Sigmoid colon (tissue), 7 donors: Measurements from ENCODE around the gene UBN2. TPM values are rescaled to one million over a fixed set of nuclear protein-coding genes. Genes with fewer than 3 reads are reported as not detected.

Source experiments
- DNase-seq: peaks from one replicate; pipeline ENCODE4 v3.0.0-alpha.2; 2019
- H3K27ac ChIP-seq, 4 donors: fragments of 200-600 bp; sonication (generic); one replicate each; pipeline ENCODE4 v1.5.1; 2016 to 2019; ENCODE audit warnings: mild to moderate bottlenecking in 1 of 4
- H3K27me3 ChIP-seq, 3 donors: fragments of 200-600 bp; sonication (generic); one replicate each; pipeline ENCODE4 v1.5.1; 2019; ENCODE audit warnings: mild to moderate bottlenecking in 1 of 3
- H3K36me3 ChIP-seq, 4 donors: fragments of 200-600 bp; sonication (generic); one replicate each; pipeline ENCODE4 v1.5.1; 2016 to 2019
- H3K4me1 ChIP-seq, 4 donors: fragments of 200-600 bp; sonication (generic); one replicate each; pipeline ENCODE4 v1.5.1; 2017 to 2019
- H3K4me3 ChIP-seq, 4 donors: fragments of 200-600 bp; sonication (generic); one replicate each; pipeline ENCODE4 v1.5.1; 2017 to 2019; ENCODE audit warnings: mild to moderate bottlenecking in 2 of 4, moderate library complexity in 1 of 4
- H3K9me3 ChIP-seq, 4 donors: fragments of 200-600 bp in 3 of 4; sonication (generic) in 3 of 4; one replicate each; pipeline versions ENCODE4 v1.5.1 to v1.6.1; 2013 to 2019
- EP300 ChIP-seq, 4 donors: sonication (generic); formaldehyde crosslinking; IDR thresholded peaks; one replicate each; pipeline ENCODE4 v1.6.1; 2017; ENCODE audit warnings: antibody characterized with exemption in 4 of 4
- POLR2A ChIP-seq, 2 donors: fragments of 450-650 bp; IDR thresholded peaks; one replicate each; pipeline ENCODE4 v1.6.1; 2016; ENCODE audit warnings: antibody characterized with exemption in 2 of 2, mild to moderate bottlenecking in 2 of 2, moderate library complexity in 2 of 2
- POLR2AphosphoS5 ChIP-seq, 4 donors: sonication (generic); formaldehyde crosslinking; IDR thresholded peaks; one replicate each; pipeline ENCODE4 v1.6.1; 2017; ENCODE audit warnings: antibody characterized with exemption in 4 of 4
- WGBS, 2 donors: extraction: QIAGEN DNeasy Blood & Tissue Kit; methylation state at CpG; one replicate each; pipeline ENCODE4 v1.1.7; 2013; 5-methylcytosine and 5-hydroxymethylcytosine counted together
- intact Hi-C: fragments of 100-400 bp; cut with DNase I; formaldehyde crosslinking; loops from one replicate; pipeline ENCODE4 v1.15.1; 2023
- polyA plus RNA-seq, 3 donors: library from polyadenylated mRNA; stranded (reverse); fragments of 200-250 nt; gene quantifications; one replicate each; pipeline ENCODE4 v1.2.3, GENCODE V29; 2013
- total RNA-seq, 4 donors: library from RNA; depleted of rRNA; stranded (reverse); fragments of >200 nt; gene quantifications; one replicate each; pipeline ENCODE4 v1.1.0, GENCODE V29; 2016
- TF ChIP-seq, protein P1 (sequence below), 4 experiments: fragments of 450-650 bp in 3 of 4; fragments of 200-600 bp in 1 of 4; IDR thresholded peaks; one replicate each; pipeline ENCODE4 v1.5.1; 2016 to 2019; ENCODE audit warnings: antibody characterized with exemption in 4 of 4, mild to moderate bottlenecking in 3 of 4, moderate library complexity in 2 of 4
- donor health status: healthy with polysubstance abuse.
- donor health status: Bipolar disorder and iron deficiency.
- donor health status: healthy.

UBN2 gene
- total and polyA plus RNA-seq, 7 donors: 0.92 to 22.7 (median 13.2) TPM

DNA sequence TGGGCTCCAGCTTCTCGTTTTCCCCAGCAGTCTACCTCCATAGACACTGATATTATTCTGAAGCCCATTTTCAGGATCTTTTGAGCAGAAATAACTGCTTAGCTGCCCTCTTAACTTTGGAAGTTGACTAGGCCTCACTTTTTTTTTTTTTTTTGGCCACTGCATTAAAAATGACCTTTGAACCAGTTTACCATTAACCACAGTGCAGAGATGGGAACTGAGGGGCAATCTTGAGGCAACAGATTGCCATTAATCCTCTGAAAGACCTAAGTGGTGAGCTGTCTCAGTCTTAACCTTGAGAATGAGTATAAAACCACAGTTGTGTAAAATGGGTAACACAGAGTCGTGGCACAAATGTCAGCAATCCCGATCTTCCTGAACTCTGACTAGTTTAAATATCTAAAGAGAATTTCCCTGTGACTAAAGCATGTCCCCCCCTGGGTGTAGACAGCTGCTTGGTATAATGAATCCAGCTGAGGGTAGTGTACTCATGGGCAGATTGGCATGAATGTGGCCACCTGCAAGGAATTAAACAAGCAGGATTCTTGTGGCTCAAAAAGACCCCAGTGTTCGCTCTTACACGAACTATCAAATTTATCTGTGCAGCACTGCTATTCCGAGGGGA, 64.0 kb downstream of the UBN2 start:
- TF ChIP-seq POLR2AphosphoS5 (IDR thresholded peaks at IDR 0.05) (no peak), EP300 (IDR thresholded peaks at IDR 0.05) (no peak), POLR2A (IDR thresholded peaks at IDR 0.05) (no peak)
- TF ChIP-seq, protein P1, sequence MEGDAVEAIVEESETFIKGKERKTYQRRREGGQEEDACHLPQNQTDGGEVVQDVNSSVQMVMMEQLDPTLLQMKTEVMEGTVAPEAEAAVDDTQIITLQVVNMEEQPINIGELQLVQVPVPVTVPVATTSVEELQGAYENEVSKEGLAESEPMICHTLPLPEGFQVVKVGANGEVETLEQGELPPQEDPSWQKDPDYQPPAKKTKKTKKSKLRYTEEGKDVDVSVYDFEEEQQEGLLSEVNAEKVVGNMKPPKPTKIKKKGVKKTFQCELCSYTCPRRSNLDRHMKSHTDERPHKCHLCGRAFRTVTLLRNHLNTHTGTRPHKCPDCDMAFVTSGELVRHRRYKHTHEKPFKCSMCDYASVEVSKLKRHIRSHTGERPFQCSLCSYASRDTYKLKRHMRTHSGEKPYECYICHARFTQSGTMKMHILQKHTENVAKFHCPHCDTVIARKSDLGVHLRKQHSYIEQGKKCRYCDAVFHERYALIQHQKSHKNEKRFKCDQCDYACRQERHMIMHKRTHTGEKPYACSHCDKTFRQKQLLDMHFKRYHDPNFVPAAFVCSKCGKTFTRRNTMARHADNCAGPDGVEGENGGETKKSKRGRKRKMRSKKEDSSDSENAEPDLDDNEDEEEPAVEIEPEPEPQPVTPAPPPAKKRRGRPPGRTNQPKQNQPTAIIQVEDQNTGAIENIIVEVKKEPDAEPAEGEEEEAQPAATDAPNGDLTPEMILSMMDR (IDR thresholded peaks at IDR 0.05): no peak
- 76 to 87% methylated on average over 6 of the region's 6 CpGs for WGBS, 2 donors
- intact Hi-C loops: no loop called here

DNA sequence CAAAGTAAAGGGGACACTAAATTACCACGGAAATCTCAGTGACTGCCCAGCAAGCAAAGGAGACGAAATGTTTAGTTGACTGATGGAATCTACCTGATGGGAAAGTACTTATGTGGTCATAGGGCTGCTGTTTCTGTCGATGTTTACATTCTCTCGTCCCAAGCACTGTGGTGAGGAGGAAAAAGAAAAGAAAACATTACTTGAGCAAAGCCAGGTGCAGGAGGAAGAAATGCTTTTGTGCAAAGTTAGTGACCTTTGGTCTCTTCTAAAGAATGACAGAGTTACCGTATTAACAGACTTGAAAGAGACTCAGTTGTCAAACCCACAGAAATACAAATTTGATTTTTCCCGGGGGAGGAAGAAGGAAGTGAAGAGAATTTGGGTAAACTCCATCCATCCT, 66.8 kb downstream of the UBN2 start:
- DNase-seq: no peak
- Histone ChIP-seq H3K4me1 (no peaks in the 10 kb centered on the region), H3K27ac (no peak overlapping the region), H3K27me3 (no peaks in the 10 kb centered on the region), H3K9me3 (no peaks in the 10 kb centered on the region), H3K4me3 (no peak overlapping the region), H3K36me3 (peaks cover 0 to 64% (median 5%) of the 10 kb centered on the region in 4 donors)
- WGBS, 2 donors: 14 to 53% methylated on average over 6 of the region's 6 CpGs
- intact Hi-C loops: no loop called here
- no peak for TF ChIP-seq POLR2A (IDR thresholded peaks at IDR 0.05)
- no peak for TF ChIP-seq EP300 (IDR thresholded peaks at IDR 0.05)
- TF ChIP-seq, protein P1 (IDR thresholded peaks at IDR 0.05): no peak
- TF ChIP-seq POLR2AphosphoS5 (IDR thresholded peaks at IDR 0.05): no peak

More for the DNA sequence above, 64.0 kb downstream of the UBN2 start:
- no peak for DNase-seq
- Histone ChIP-seq H3K4me3 (no peak overlapping the region), H3K27me3 (no peaks in the 10 kb centered on the region), H3K4me1 (no peaks in the 10 kb centered on the region), H3K9me3 (no peaks in the 10 kb centered on the region), H3K36me3 (peaks cover 0 to 50% (median 5%) of the 10 kb centered on the region in 4 donors), H3K27ac (no peak overlapping the region)

DNA sequence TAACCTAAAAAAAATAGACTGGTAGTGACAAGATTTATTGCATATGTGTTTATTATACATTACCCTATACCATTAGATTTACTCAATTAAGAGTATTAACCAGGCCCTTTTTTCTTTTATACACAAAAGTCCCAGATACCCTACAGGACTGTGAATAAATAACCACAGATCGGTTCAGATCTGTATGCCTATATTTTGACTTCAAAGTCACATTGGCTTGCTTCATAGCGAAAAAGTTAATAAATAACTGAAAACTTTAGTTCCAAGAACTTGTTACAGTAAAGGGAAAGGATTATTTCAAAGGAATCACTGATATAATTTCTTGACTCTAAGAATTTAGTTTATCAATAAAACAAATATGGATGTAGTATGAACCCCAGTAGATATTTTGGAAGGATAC, 68.3 kb downstream of the UBN2 start:
- peaks cover 0 to 54% (median 0%) of the 10 kb centered on the region in 4 donors for H3K36me3 ChIP-seq
- WGBS, 2 donors: 19 to 71% methylated on average over 2 of the region's 2 CpGs

GRCh38 chr7:139300390-139300789, 69.4 kb downstream of the UBN2 start:
- intact Hi-C loops: no loop called here
- Histone ChIP-seq H3K27ac (no peak overlapping the region), H3K36me3 (peaks cover 0 to 43% (median 0%) of the 10 kb centered on the region in 4 donors), H3K4me1 (no peaks in the 10 kb centered on the region), H3K27me3 (no peaks in the 10 kb centered on the region), H3K4me3 (no peak overlapping the region), H3K9me3 (no peaks in the 10 kb centered on the region)
- WGBS, 2 donors: 14 to 68% methylated on average over 2 of the region's 2 CpGs
- TF ChIP-seq EP300 (IDR thresholded peaks at IDR 0.05) (no peak), POLR2AphosphoS5 (IDR thresholded peaks at IDR 0.05) (no peak), POLR2A (IDR thresholded peaks at IDR 0.05) (no peak)
- TF ChIP-seq, protein P1 (IDR thresholded peaks at IDR 0.05): no peak
- DNase-seq: no peak

More for the DNA sequence above, 68.3 kb downstream of the UBN2 start:
- H3K27ac ChIP-seq: no peak overlapping the region
- no peak overlapping the region for H3K4me3 ChIP-seq
- intact Hi-C loops: no loop called here
- H3K9me3 ChIP-seq: no peaks in the 10 kb centered on the region
- DNase-seq: no peak
- no peaks in the 10 kb centered on the region for H3K4me1 ChIP-seq
- no peak for TF ChIP-seq POLR2A (IDR thresholded peaks at IDR 0.05)
- TF ChIP-seq, protein P1 (IDR thresholded peaks at IDR 0.05): no peak
- TF ChIP-seq EP300 (IDR thresholded peaks at IDR 0.05): no peak
- no peak for TF ChIP-seq POLR2AphosphoS5 (IDR thresholded peaks at IDR 0.05)
- H3K27me3 ChIP-seq: no peaks in the 10 kb centered on the region

DNA sequence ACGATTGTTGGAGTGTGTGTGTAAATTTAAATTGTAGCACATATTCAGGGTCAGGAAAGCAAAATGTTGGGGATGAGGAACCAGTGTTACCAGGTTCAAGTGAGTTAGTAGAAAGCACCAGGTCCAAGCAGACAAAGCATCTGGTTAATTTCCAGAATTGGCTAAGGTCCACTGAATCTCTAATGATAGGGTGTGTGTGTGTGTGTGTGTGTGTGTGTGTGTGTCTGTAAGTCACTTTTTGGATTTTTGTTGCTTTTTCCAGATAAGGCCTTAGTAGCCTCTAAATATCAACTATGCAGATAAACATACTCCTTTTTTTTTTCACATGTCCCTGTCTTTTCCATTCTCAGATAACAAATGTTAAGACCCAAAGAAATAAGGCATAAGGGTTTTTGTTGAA, 73.5 kb downstream of the UBN2 start:
- no peaks in the 10 kb centered on the region for H3K9me3 ChIP-seq
- no peak overlapping the region for H3K4me3 ChIP-seq
- DNase-seq: no peak
- H3K36me3 ChIP-seq: peaks cover 0 to 45% (median 2%) of the 10 kb centered on the region in 4 donors
- no peak overlapping the region for H3K27ac ChIP-seq
- TF ChIP-seq POLR2A (IDR thresholded peaks at IDR 0.05) (no peak), POLR2AphosphoS5 (IDR thresholded peaks at IDR 0.05) (no peak), EP300 (IDR thresholded peaks at IDR 0.05) (no peak)
- TF ChIP-seq, protein P1 (IDR thresholded peaks at IDR 0.05): no peak
- no peaks in the 10 kb centered on the region for H3K4me1 ChIP-seq
- intact Hi-C loops: no loop called here
- H3K27me3 ChIP-seq: no peaks in the 10 kb centered on the region
- WGBS, 2 donors: 62 to 83% methylated on average over 1 of the region's 1 CpG
